ENCODE data around the gene SHE.

The SHE gene

DNA sequence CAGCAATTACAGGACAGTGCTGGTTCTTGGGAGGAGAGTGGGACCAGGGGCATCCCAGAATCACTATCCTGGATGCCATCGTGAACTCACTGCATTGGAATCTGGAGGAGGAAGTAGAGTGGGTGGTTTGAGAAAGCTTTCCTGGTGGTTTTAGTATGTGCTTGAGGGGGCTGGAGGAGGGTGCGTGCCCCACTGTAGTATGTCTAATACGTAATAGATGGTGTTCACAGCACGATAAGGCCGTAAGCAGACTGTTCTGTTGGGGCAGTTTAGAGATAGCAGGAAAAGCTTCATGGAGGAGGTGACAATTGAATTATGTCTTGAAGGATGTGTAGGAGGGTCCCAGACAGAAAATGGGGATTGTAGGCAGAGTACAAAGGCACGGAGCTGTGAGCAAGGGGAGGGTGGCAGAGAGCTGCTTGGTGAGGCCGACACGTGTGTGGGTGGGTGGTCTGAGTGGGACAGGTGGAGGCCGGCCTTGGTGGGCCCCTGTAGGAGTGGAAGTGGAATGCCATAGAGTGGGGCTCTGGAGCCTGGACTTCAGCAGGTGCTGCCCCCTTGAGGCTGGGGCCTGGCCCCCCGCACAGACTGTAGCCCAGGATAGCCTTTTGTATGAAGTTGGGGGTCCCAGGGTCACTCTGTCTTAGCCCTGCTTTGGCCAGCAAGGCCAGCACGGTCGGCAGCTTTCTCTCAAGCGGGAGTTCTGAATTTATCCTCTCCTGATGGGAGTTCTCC lies 60.0 kb downstream of the SHE start:
- DNase-seq: no peak

DNA sequence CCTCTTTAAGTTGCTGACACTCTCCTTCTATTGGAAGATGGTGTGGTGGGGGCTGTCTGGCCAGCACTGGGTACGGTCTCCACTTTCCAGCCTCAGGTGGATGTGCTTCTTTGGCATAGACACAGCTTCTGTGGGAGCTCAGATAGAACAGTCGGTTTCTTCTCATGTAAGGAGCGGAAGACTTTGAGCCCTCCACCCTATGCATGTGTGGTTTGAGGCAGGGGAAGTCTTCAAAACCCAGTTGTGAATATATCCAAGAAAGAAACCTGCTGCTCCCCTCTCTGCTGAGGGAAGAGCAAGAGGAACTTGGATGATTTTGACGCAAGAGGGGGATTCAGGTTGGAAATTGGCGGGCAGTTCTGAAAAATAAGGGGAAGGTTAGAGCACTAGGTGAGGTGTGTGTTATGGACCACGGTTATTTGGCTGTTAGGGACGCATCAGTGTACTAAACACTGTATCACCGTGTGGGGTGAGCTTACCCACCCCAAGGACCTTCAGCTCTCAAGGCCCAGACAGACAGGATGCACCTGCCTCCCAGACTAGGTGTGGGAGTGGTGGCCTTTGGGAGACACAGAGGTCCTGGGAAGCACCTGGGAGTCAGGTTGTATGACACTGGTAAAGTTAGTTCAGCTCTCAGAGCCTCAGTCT lies 60.8 kb downstream of the SHE start:
- no peak for DNase-seq

DNA sequence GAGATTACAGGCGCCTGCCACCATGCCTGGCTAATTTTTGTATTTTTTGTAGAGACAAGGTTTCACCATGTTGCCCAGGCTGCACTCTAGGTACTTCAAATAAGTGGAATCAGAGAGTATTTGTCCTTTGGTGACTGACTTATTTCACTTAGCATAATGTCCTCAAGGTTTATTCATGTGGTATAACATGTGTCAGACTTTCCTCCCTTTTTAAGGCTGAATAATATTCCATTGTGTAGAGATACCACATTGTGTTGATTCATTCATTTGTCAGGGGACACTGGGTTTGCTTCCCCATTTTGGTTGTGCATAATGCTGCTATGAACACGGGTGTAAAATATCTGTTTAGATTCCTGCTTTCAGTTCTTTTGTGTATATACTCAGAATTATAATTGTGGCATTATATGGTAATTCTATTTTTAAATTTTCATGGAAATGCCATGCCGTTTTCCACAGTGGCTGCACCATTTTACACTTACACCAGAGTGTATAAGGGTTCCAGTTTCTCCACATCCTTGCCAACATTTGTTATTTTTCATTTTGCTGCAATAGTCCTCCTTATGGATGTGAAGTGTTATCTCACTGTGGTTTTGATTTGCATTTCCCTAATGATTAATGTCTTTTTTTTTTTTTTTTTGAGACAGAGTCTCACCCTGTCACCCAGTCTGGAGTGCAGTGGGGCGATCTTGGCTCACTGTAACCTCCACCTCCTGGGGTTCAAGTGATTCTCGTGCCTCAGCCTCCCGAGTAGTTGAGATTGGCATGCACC lies 62.0 kb downstream of the SHE start:
- no peak for DNase-seq

GRCh38 chr1:154436433-154436832 lies 65.8 kb downstream of the SHE start:
- DNase-seq: no peak

GRCh38 chr1:154435599-154436200 lies 66.5 kb downstream of the SHE start:
- DNase-seq: no peak

DNA sequence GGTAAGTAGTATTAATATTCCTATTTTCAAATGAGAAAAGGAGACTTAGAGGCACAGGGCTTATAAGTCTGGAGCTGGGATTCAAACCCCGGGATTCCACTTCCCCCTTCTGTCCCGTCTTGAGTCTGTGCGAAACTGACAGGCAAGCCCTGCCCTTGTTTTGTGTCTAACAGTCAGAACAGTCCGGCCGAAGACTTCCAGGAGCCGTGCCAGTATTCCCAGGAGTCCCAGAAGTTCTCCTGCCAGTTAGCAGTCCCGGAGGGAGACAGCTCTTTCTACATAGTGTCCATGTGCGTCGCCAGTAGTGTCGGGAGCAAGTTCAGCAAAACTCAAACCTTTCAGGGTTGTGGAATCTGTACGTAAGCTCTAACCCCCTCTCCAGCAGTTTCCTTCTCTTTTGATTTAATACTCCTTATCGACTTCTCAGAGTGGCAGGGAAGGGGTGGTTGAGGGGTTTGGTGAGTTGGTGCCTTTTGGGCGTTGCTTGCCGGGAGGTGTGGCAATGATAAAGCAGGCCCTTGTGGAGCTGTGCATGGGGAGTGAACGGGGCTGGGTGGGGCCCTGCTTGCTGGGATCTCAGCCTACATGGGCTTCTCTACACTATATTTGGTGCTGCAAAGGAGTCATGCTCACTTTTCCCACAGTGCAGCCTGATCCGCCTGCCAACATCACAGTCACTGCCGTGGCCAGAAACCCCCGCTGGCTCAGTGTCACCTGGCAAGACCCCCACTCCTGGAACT lies 67.7 kb downstream of the SHE start:
- DNase-seq: no peak

GRCh38 chr1:154433161-154433764 lies 68.9 kb downstream of the SHE start:
- DNase-seq: peak; percentile 20

GRCh38 chr1:154431586-154432373 lies 70.4 kb downstream of the SHE start:
- no peak for DNase-seq

GRCh38 chr1:154430903-154431302 lies 71.3 kb downstream of the SHE start:
- DNase-seq: no peak

- no peak for DNase-seq
Observed at GRCh38 chr1:154429841-154430611, 72.2 kb downstream of the SHE start.
